Astrocyte (in vitro differentiated cells and primary cell): ENCODE measurements around the gene GMPR. TPM values are rescaled to one million over a fixed set of nuclear protein-coding genes. Genes with fewer than 3 reads are reported as not detected.

Experiments used
- DNase-seq: peaks from one replicate; pipeline ENCODE4 v3.0.0-alpha.2; 2010; ENCODE audit warnings: low read depth
- FAIRE-seq: peaks from 2 replicates; lab custom pipeline; 2011; peaks lifted over from hg19 to GRCh38; lab: Jason Lieb, UNC
- H2AFZ ChIP-seq: 2 replicates; pipeline ENCODE4 v1.6.0; 2012; ENCODE audit warnings: low read depth, low read length, inconsistent platforms
- H3K27ac ChIP-seq: 2 replicates; pipeline ENCODE4 v1.5.1; 2011; ENCODE audit warnings: low read depth, low read length, inconsistent platforms
- H3K27me3 ChIP-seq: 2 replicates; pipeline ENCODE4 v1.6.0; 2011; ENCODE audit warnings: low read length, inconsistent platforms; ENCODE audit not compliant: insufficient read depth
- H3K36me3 ChIP-seq: 2 replicates; pipeline ENCODE4 v1.5.1; 2011; ENCODE audit warnings: low read length, inconsistent platforms; ENCODE audit not compliant: insufficient read depth
- H3K4me1 ChIP-seq: 2 replicates; pipeline ENCODE4 v1.5.1; 2011; ENCODE audit warnings: low read length, inconsistent platforms; ENCODE audit not compliant: insufficient read depth
- H3K4me2 ChIP-seq: 2 replicates; pipeline ENCODE4 v1.6.0; 2012; ENCODE audit warnings: low read length, inconsistent platforms
- H3K4me3 ChIP-seq: 2 replicates; pipeline ENCODE4 v1.5.1; 2011; ENCODE audit warnings: low read depth, mild to moderate bottlenecking, low read length, inconsistent platforms; ENCODE audit not compliant: insufficient read depth
- H3K79me2 ChIP-seq: 2 replicates; pipeline ENCODE4 v1.6.0; 2012; ENCODE audit warnings: mild to moderate bottlenecking, low read length, inconsistent platforms; ENCODE audit not compliant: insufficient read depth
- H3K9ac ChIP-seq: 2 replicates; pipeline ENCODE4 v1.6.0; 2012; ENCODE audit warnings: mild to moderate bottlenecking, low read length, inconsistent platforms
- H3K9me3 ChIP-seq: 2 replicates; pipeline ENCODE4 v1.5.1; 2012; ENCODE audit warnings: low read depth, mild to moderate bottlenecking, low read length, inconsistent platforms; ENCODE audit not compliant: insufficient read depth
- H4K20me1 ChIP-seq: 2 replicates; pipeline ENCODE4 v1.6.0; 2012; ENCODE audit warnings: low read length, inconsistent platforms; ENCODE audit not compliant: insufficient read depth
- H3K27ac Mint-ChIP-seq: one replicate; pipeline ENCODE4 v1.8.0; 2021; ENCODE audit warnings: mild to moderate bottlenecking, mixed read lengths; ENCODE audit not compliant: unreplicated experiment
- H3K27me3 Mint-ChIP-seq: one replicate; pipeline ENCODE4 v1.8.0; 2021; ENCODE audit warnings: low read depth, mixed read lengths; ENCODE audit not compliant: unreplicated experiment
- H3K36me3 Mint-ChIP-seq: one replicate; pipeline ENCODE4 v1.8.0; 2021; ENCODE audit warnings: low read depth, mixed read lengths; ENCODE audit not compliant: unreplicated experiment
- H3K4me1 Mint-ChIP-seq: one replicate; pipeline ENCODE4 v1.8.0; 2021; ENCODE audit warnings: low read depth, mixed read lengths; ENCODE audit not compliant: unreplicated experiment
- H3K4me3 Mint-ChIP-seq: one replicate; pipeline ENCODE4 v1.8.0; 2021; ENCODE audit warnings: mild to moderate bottlenecking, moderate library complexity, mixed read lengths; ENCODE audit not compliant: unreplicated experiment
- H3K9me3 Mint-ChIP-seq: one replicate; pipeline ENCODE4 v1.8.0; 2021; ENCODE audit warnings: mild to moderate bottlenecking, mixed read lengths; ENCODE audit not compliant: unreplicated experiment
- CTCF ChIP-seq: IDR thresholded peaks from 2 replicates; pipeline ENCODE4 v1.5.1; 2011; ENCODE audit warnings: low read depth, mild to moderate bottlenecking, inconsistent platforms, low read length, moderate library complexity; ENCODE audit not compliant: insufficient read depth
- EZH2 ChIP-seq: IDR thresholded peaks from 2 replicates; pipeline ENCODE4 v1.6.1; 2012; ENCODE audit warnings: mild to moderate bottlenecking, low read length, inconsistent platforms; ENCODE audit not compliant: insufficient read depth
- total RNA-seq: library from RNA; stranded (reverse); gene quantifications from 2 replicates; pipeline ENCODE4 v1.2.1, GENCODE V29; 2021

Gene GMPR
- total RNA-seq, 1 donor from 2014 or later, result 2.0 TPM

GRCh38 chr6:16318538-16318937, 80.2 kb downstream of the GMPR start:
- DNase-seq, result peak; percentile 94
- H3K9me3 ChIP-seq, result no peaks in the 10 kb centered on the region
- peak; percentile 65 for FAIRE-seq
- H3K79me2 ChIP-seq, result peaks cover 5% of the 10 kb centered on the region
- TF ChIP-seq CTCF (no peak), EZH2 (no peak)
- no peaks in the 10 kb centered on the region for H3K9me3 Mint-ChIP-seq
- H3K4me1 Mint-ChIP-seq, result peaks cover 58% of the 10 kb centered on the region
- H3K4me2 ChIP-seq, result peak overlapping the region; percentile 85
- peaks cover 52% of the 10 kb centered on the region for H3K4me1 ChIP-seq
- H3K27ac ChIP-seq, result peak overlapping the region; percentile 97
- no peaks in the 10 kb centered on the region for H3K36me3 ChIP-seq
- H4K20me1 ChIP-seq, result peaks cover 20% of the 10 kb centered on the region
- H3K27me3 ChIP-seq, result no peaks in the 10 kb centered on the region
- peak overlapping the region; percentile 72 for H3K27ac Mint-ChIP-seq
- H3K27me3 Mint-ChIP-seq, result no peaks in the 10 kb centered on the region
- H3K4me3 ChIP-seq, result peak overlapping the region; percentile 15
- H3K9ac ChIP-seq, result peak overlapping the region; percentile 88
- H3K4me3 Mint-ChIP-seq, result peak overlapping the region; percentile 55
- peaks cover 8% of the 10 kb centered on the region for H3K36me3 Mint-ChIP-seq
- H2AFZ ChIP-seq, result no peak overlapping the region

GRCh38 chr6:16318953-16319720, 80.8 kb downstream of the GMPR start:
- FAIRE-seq, result no peak
- Mint-ChIP-seq H3K4me1 (peaks cover 58% of the 10 kb centered on the region), H3K9me3 (no peaks in the 10 kb centered on the region), H3K27ac (peak overlapping the region; percentile 72), H3K4me3 (peak overlapping the region; percentile 55), H3K36me3 (peaks cover 8% of the 10 kb centered on the region), H3K27me3 (no peaks in the 10 kb centered on the region)
- Histone ChIP-seq H3K27ac (peak overlapping the region; percentile 97), H3K79me2 (peaks cover 5% of the 10 kb centered on the region), H3K27me3 (no peaks in the 10 kb centered on the region), H3K9ac (peak overlapping the region; percentile 88), H3K4me3 (no peak overlapping the region), H3K4me1 (peaks cover 57% of the 10 kb centered on the region), H4K20me1 (peaks cover 20% of the 10 kb centered on the region), H2AFZ (no peak overlapping the region), H3K9me3 (no peaks in the 10 kb centered on the region), H3K36me3 (no peaks in the 10 kb centered on the region), H3K4me2 (peak overlapping the region; percentile 85)
- no peak for DNase-seq
- no peak for TF ChIP-seq EZH2
- TF ChIP-seq CTCF, result no peak
